HepG2 (cell line): Measurements from ENCODE around the gene PDXDC1. TPM values are rescaled to one million over a fixed set of nuclear protein-coding genes. Genes with fewer than 3 reads are reported as not detected.

Experiments used
- CBX1 ChIP-seq: IDR thresholded peaks from one replicate; pipeline ENCODE4 v1.6.1; 2016; ENCODE audit warnings: antibody characterized with exemption, low read depth
- PHF20 ChIP-seq: sonication (generic); formaldehyde crosslinking; IDR thresholded peaks from 2 replicates; pipeline ENCODE4 v1.5.0; 2020; ENCODE audit warnings: mild to moderate bottlenecking, missing genetic modification reagents
- RFXAP ChIP-seq: sonication (generic); formaldehyde crosslinking; IDR thresholded peaks from 2 replicates; pipeline ENCODE4 v1.4.0; 2020; ENCODE audit warnings: missing genetic modification reagents, borderline replicate concordance
- TFDP1 ChIP-seq: IDR thresholded peaks from 2 replicates; pipeline ENCODE4 v1.6.1; 2016; ENCODE audit warnings: missing compliant biosample characterization, missing genetic modification reagents, borderline replicate concordance
- ZBTB40 ChIP-seq, 2 experiments: fragments of 450-650 bp in 1 of 2; sonication (generic) in 1 of 2; formaldehyde crosslinking in 1 of 2; IDR thresholded peaks; 2 replicates each; pipeline versions ENCODE4 v1.6.1 to v1.8.0; 2016 to 2022; ENCODE audit warnings: antibody characterized with exemption in 1 of 2, mild to moderate bottlenecking in 1 of 2, missing genetic modification reagents in 1 of 2
- ZNF407 ChIP-seq: sonication (generic); formaldehyde crosslinking; IDR thresholded peaks from one replicate; pipeline ENCODE4 v1.5.1; 2020; ENCODE audit warnings: mild to moderate bottlenecking, missing genetic modification reagents; ENCODE audit errors: not compliant biosample characterization
- ZNF615 ChIP-seq: sonication (generic); formaldehyde crosslinking; IDR thresholded peaks from 2 replicates; pipeline ENCODE4 v1.5.0; 2020; ENCODE audit warnings: mild to moderate bottlenecking, missing genetic modification reagents, borderline replicate concordance
- ZNF784 ChIP-seq: sonication (generic); formaldehyde crosslinking; IDR thresholded peaks from 2 replicates; pipeline ENCODE4 v1.5.1; 2020; ENCODE audit warnings: missing genetic modification reagents, mild to moderate bottlenecking, borderline replicate concordance
- ZSCAN25 ChIP-seq: sonication (generic); formaldehyde crosslinking; IDR thresholded peaks from 2 replicates; pipeline ENCODE4 v1.8.0; 2022; ENCODE audit warnings: mild to moderate bottlenecking, missing genetic modification reagents
- polyA plus RNA-seq, 8 experiments: library from polyadenylated mRNA; depleted of rRNA in 3 of 8; stranded (reverse) in 7 of 8; unstranded in 1 of 8; fragments of >200 nt; fragmentation: Illumina TruSeq in 4 of 8; extraction: Trizol in 4 of 8; gene quantifications; 2 replicates each; pipeline versions ENCODE4 v1.2.1 to v1.2.3, GENCODE V29; 2011 to 2016; ENCODE audit warnings: low read depth in 4 of 8, missing spikeins in 1 of 8, mixed read lengths in 1 of 8; ENCODE audit not compliant: insufficient read depth in 1 of 8
- total RNA-seq, 5 experiments: library from RNA; depleted of rRNA; stranded (reverse); fragments of >200 nt; fragmentation: Illumina TruSeq; extraction: Trizol; gene quantifications; 2 replicates each; pipeline ENCODE4 v1.2.3, GENCODE V29; 2016; ENCODE audit warnings: low read depth in 1 of 5

The PDXDC1 gene
- total and polyA plus RNA-seq, 2 of the 13 experiments (the other 11 are each of a cell fraction or from before 2014, with no cell fraction given): 133 to 169 TPM

GRCh38 chr16:15053904-15054303, 79.1 kb downstream of the PDXDC1 start (continued):
- TF ChIP-seq ZNF407 (CRISPR knock-in tag) (no peak), PHF20 (CRISPR knock-in tag) (no peak), CBX1 (no peak), ZBTB40 (IDR thresholded peaks at IDR 0.05) (no peak), ZBTB40 (CRISPR knock-in tag; IDR thresholded peaks at IDR 0.05) (no peak), TFDP1 (CRISPR knock-in tag) (no peak), ZNF784 (CRISPR knock-in tag) (0 out of 2 replicates have a peak, but pooled peaks have one; percentile 22), RFXAP (CRISPR knock-in tag) (no peak), ZSCAN25 (CRISPR knock-in tag) (0 out of 2 replicates have a peak, but pooled peaks have one; percentile 22), ZNF615 (no peak)
